Spleen (tissue), 11 donors: ENCODE data around the gene PAK4. TPM values are rescaled to one million over a fixed set of nuclear protein-coding genes. Genes with fewer than 3 reads are reported as not detected.

ENCODE experiments used
- DNase-seq: peaks from one replicate; pipeline ENCODE4 v3.0.0-alpha.2; 2020
- H3K27ac ChIP-seq, 8 donors: fragments of 200-600 bp; sonication (generic) in 7 of 8; 1 replicate in 4 of 8; 2 replicates in 4 of 8; pipeline versions ENCODE4 v1.5.0 to v1.8.0; 2016 to 2021; ENCODE audit warnings: inconsistent platforms in 4 of 8, mild to moderate bottlenecking in 4 of 8, moderate library complexity in 1 of 8
- H3K27me3 ChIP-seq, 7 donors: fragments of 200-600 bp; sonication (generic) in 6 of 7; replicated peaks in 1 of 7; 1 replicate in 4 of 7; 2 replicates in 3 of 7; pipeline versions ENCODE4 v1.5.0 to v1.8.0; 2016 to 2021; ENCODE audit warnings: inconsistent platforms in 3 of 7, mild to moderate bottlenecking in 1 of 7
- H3K36me3 ChIP-seq, 6 donors: fragments of 200-600 bp; sonication (generic) in 5 of 6; 1 replicate in 4 of 6; 2 replicates in 2 of 6; pipeline versions ENCODE4 v1.5.0 to v1.8.0; 2016 to 2021; ENCODE audit warnings: inconsistent platforms in 2 of 6
- H3K4me1 ChIP-seq, 6 donors: fragments of 200-600 bp; sonication (generic) in 5 of 6; 1 replicate in 3 of 6; 2 replicates in 3 of 6; pipeline versions ENCODE4 v1.5.0 to v1.8.0; 2016 to 2021; ENCODE audit warnings: inconsistent platforms in 3 of 6
- H3K4me3 ChIP-seq, 8 donors: fragments of 200-600 bp; sonication (generic) in 7 of 8; 1 replicate in 4 of 8; 2 replicates in 4 of 8; pipeline versions ENCODE4 v1.5.0 to v1.8.0; 2016 to 2021; ENCODE audit warnings: inconsistent platforms in 4 of 8, mild to moderate bottlenecking in 4 of 8, moderate library complexity in 2 of 8
- H3K9me3 ChIP-seq, 8 donors: fragments of 200-600 bp; sonication (generic) in 7 of 8; 1 replicate in 4 of 8; 2 replicates in 4 of 8; pipeline versions ENCODE4 v1.5.0 to v1.8.0; 2016 to 2021; ENCODE audit warnings: inconsistent platforms in 4 of 8
- CTCF ChIP-seq, 11 experiments: fragments of 200-600 bp in 7 of 11; fragments of 450-650 bp in 4 of 11; sonication (generic) in 4 of 11; IDR thresholded peaks in 8 of 11; conservative IDR thresholded peaks in 3 of 11; 1 replicate in 7 of 11; 2 replicates in 4 of 11; pipeline versions ENCODE4 v1.4.0 to v1.8.0; 2016 to 2021; ENCODE audit warnings: antibody characterized with exemption in 11 of 11, inconsistent platforms in 4 of 11, mild to moderate bottlenecking in 1 of 11
- POLR2A ChIP-seq, 3 donors: fragments of 450-650 bp; IDR thresholded peaks; one replicate each; pipeline ENCODE4 v1.5.1; 2017; ENCODE audit warnings: antibody characterized with exemption in 3 of 3, mild to moderate bottlenecking in 1 of 3
- POLR2AphosphoS5 ChIP-seq, 3 donors: sonication (generic); formaldehyde crosslinking; IDR thresholded peaks; one replicate each; pipeline ENCODE4 v1.5.1; 2017; ENCODE audit warnings: antibody characterized with exemption in 3 of 3
- WGBS, 5 donors: extraction: QIAGEN DNeasy Blood & Tissue Kit in 3 of 5; methylation state at CpG; one replicate each; pipeline versions ENCODE4 v1.1.5 to v1.1.7; 2013 to 2018; 5-methylcytosine and 5-hydroxymethylcytosine counted together
- intact Hi-C: fragments of 100-400 bp; cut with DNase I; formaldehyde crosslinking; loops from one replicate; pipeline ENCODE4 v1.15.0; 2023; ENCODE audit warnings: low total_unique reads
- polyA plus RNA-seq, 3 donors: library from polyadenylated mRNA; stranded (reverse); fragments of 200-250 nt; gene quantifications; one replicate each; pipeline ENCODE4 v1.2.1, GENCODE V29; 2013
- total RNA-seq, 7 donors: library from RNA; depleted of rRNA in 3 of 7; stranded (reverse); fragments of >200 nt in 3 of 7; fragmentation: NEBNext Ultra II Directional in 4 of 7; extraction: Animal tissue kit (Norgen Biotek cat#: 25700) in 4 of 7; gene quantifications; one replicate each; pipeline versions ENCODE4 v1.1.0 to v1.2.1, GENCODE V29; 2016 to 2021
- donor health status: healthy with polysubstance abuse.
- donor health status: DM: no; HTN: no; CAD: no; lungs with moderate emphysema.
- donor health status: DM: no; HTN: no; CAD: no.
- donor health status: Bipolar disorder and iron deficiency.
- donor health status: healthy.
- donor health status: DM: no; HTN: no; CAD: no.
- donor health status: DM: yes; HTN: yes; CAD: no.

The PAK4 gene
- total and polyA plus RNA-seq, 10 donors, result 5.2 to 27.8 (median 14.7) TPM

GRCh38 chr19:39133431-39134270 is 8.1 kb downstream of the PAK4 start:
- WGBS, 5 donors, result 36 to 65% (median 38%) methylated on average over 22 to 23 of the region's 23 CpGs
- Histone ChIP-seq H3K27me3 (no peaks in the 10 kb centered on the region), H3K36me3 (no peaks in the 10 kb centered on the region), H3K4me1 (peaks cover 12 to 93% (median 57%) of the 10 kb centered on the region in 6 donors), H3K4me3 (peak overlapping the region in 1 of 8 donors; percentile 7), H3K27ac (peak overlapping the region in 5 of 8 donors; percentile 4 to 57 (median 34)), H3K9me3 (no peaks in the 10 kb centered on the region)
- DNase-seq, result no peak
- intact Hi-C loops, result no loop called here
- TF ChIP-seq POLR2AphosphoS5 (IDR thresholded peaks at IDR 0.05) (peak in 1 of 3 donors; percentile 22), CTCF (IDR thresholded peaks at IDR 0.05 in 8 of 11, conservative IDR thresholded peaks at IDR 0.05 in 3 of 11) (no peak), POLR2A (IDR thresholded peaks at IDR 0.05) (no peak)

- Histone ChIP-seq H3K36me3 (no peaks in the 10 kb centered on the region), H3K9me3 (no peaks in the 10 kb centered on the region), H3K4me3 (no peak overlapping the region), H3K4me1 (peaks cover 12 to 93% (median 50%) of the 10 kb centered on the region in 6 donors), H3K27ac (no peak overlapping the region), H3K27me3 (no peaks in the 10 kb centered on the region)
- no peak for DNase-seq
- intact Hi-C loops, result no loop called here
- WGBS, 5 donors, result 79 to 92% (median 87%) methylated on average over 13 of the region's 13 CpGs
- TF ChIP-seq CTCF (IDR thresholded peaks at IDR 0.05 in 8 of 11, conservative IDR thresholded peaks at IDR 0.05 in 3 of 11) (no peak), POLR2AphosphoS5 (IDR thresholded peaks at IDR 0.05) (no peak), POLR2A (IDR thresholded peaks at IDR 0.05) (no peak)
These were observed 10.1 kb downstream of the PAK4 start for GRCh38 chr19:39135701-39136100.

- H3K9me3 ChIP-seq, result no peaks in the 10 kb centered on the region
- peaks cover 11 to 89% (median 43%) of the 10 kb centered on the region in 6 donors for H3K4me1 ChIP-seq
- TF ChIP-seq POLR2A (IDR thresholded peaks at IDR 0.05) (no peak), POLR2AphosphoS5 (IDR thresholded peaks at IDR 0.05) (no peak), CTCF (IDR thresholded peaks at IDR 0.05 in 8 of 11, conservative IDR thresholded peaks at IDR 0.05 in 3 of 11) (no peak)
- peak overlapping the region in 3 of 8 donors; percentile 14 to 22 (median 20) for H3K27ac ChIP-seq
- no peaks in the 10 kb centered on the region for H3K27me3 ChIP-seq
- 71 to 85% (median 75%) methylated on average over 9 to 12 of the region's 12 CpGs for WGBS, 5 donors
- no peak overlapping the region for H3K4me3 ChIP-seq
- DNase-seq, result no peak
- H3K36me3 ChIP-seq, result no peaks in the 10 kb centered on the region
- intact Hi-C loops, result no loop called here
These were observed 10.8 kb downstream of the PAK4 start for GRCh38 chr19:39136225-39136940.

- peaks cover 10 to 84% (median 35%) of the 10 kb centered on the region in 6 donors for H3K4me1 ChIP-seq
- H3K27me3 ChIP-seq, result no peaks in the 10 kb centered on the region
- no peak for DNase-seq
- WGBS, 5 donors, result 67 to 85% (median 78%) methylated on average over 11 to 12 of the region's 12 CpGs
- no peak for TF ChIP-seq POLR2A (IDR thresholded peaks at IDR 0.05)
- H3K36me3 ChIP-seq, result no peaks in the 10 kb centered on the region
- H3K27ac ChIP-seq, result peak overlapping the region in 1 of 8 donors; percentile 20
- H3K9me3 ChIP-seq, result no peaks in the 10 kb centered on the region
- intact Hi-C loops, result no loop called here
- no peak overlapping the region for H3K4me3 ChIP-seq
These were observed 11.5 kb downstream of the PAK4 start for GRCh38 chr19:39137131-39137530.
